Measurements from ENCODE around the gene ACSM2B. TPM values are rescaled to one million over a fixed set of nuclear protein-coding genes. Genes with fewer than 3 reads are reported as not detected.
"Not testable (repeated sequence)": the region's sequence is repeated elsewhere in the genome, so short reads cannot be mapped to it uniquely, and the experiment has no call there.

ACSM2B gene
- total and polyA plus RNA-seq, 2 of the 4 experiments (the other 2 are of a cell fraction) = not detected

GRCh38 chr16:20504418-20504817 lies 71.7 kb downstream of the ACSM2B start:
- H4K8ac ChIP-seq (ENCODE audit: low read depth in 2 of 2, low read length in 2 of 2) = no peak overlapping the region
- no peaks in the 10 kb centered on the region for H3K4me1 ChIP-seq (ENCODE audit: control insufficient read depth, insufficient read depth, low read length)
- H3K27ac ChIP-seq (ENCODE audit: insufficient read depth, low read length) = no peak overlapping the region
- H3K14ac ChIP-seq (replicated peaks; ENCODE audit: low read depth, low read length) = no peak overlapping the region
- no peak for TF ChIP-seq MXI1 (IDR thresholded peaks at IDR 0.05; ENCODE audit: borderline replicate concordance, low read depth, low read length)
- dilution Hi-C loops (cut with HindIII; ENCODE audit: low sequenced_read_pairs, unreplicated experiment) (no loop called here), in situ Hi-C loops (cut with MboI; ENCODE audit: low sequenced_read_pairs) (no loop called here), intact Hi-C loops (cut with micrococcal nuclease) (no loop called here)
- H2BK5ac ChIP-seq (ENCODE audit: low read depth, low read length, poor library complexity, severe bottlenecking) = no peak overlapping the region
- no peak overlapping the region for H2BK120ac ChIP-seq (ENCODE audit: low read depth, low read length)
- BruUV-seq (replicated peaks) = no TSS peak
- H3K23ac ChIP-seq (ENCODE audit: low read depth, low read length) = no peak overlapping the region
- ATAC-seq (ENCODE audit: low read depth) = no peak
- no peak overlapping the region for H3K9ac ChIP-seq (ENCODE audit: low read depth, low read length)
- ChIA-PET CTCF (no interaction called here), POLR2A (ENCODE audit: unreplicated experiment) (no interaction called here)
- H3K79me1 ChIP-seq (ENCODE audit: low read depth in 1 of 2, low read length in 2 of 2) = no peaks in the 10 kb centered on the region
- no peak overlapping the region for H3K4ac ChIP-seq (ENCODE audit: low read depth, low read length)
- no peak overlapping the region for H3K56ac ChIP-seq (ENCODE audit: extremely low read depth, insufficient read depth, low read length)
- no peak overlapping the region for H2BK15ac ChIP-seq (ENCODE audit: low read depth, low read length)
- no peaks in the 10 kb centered on the region for H4K20me1 ChIP-seq (ENCODE audit: insufficient read depth, low read length)
- 0% methylated on average over 1 of the region's 1 CpG; no CpG with 5 or more reads in 1 of the 2 experiments for whole genome bisulfite sequencing, 2 experiments (ENCODE audit: extremely low coverage in 2 of 2, insufficient read length in 1 of 2)
- no peak overlapping the region for H2AK5ac ChIP-seq (ENCODE audit: low read depth, low read length)
- H2AFZ ChIP-seq (replicated peaks; ENCODE audit: low read length, poor library complexity) = no peak overlapping the region
- no peak overlapping the region for H2BK20ac ChIP-seq (ENCODE audit: low read depth, low read length)
- H3K27me3 ChIP-seq (ENCODE audit: control insufficient read depth, insufficient read depth, low read length) = no peaks in the 10 kb centered on the region
- DNase-seq = no peak
- H3K36me3 ChIP-seq (ENCODE audit: control insufficient read depth, insufficient read depth, low read length) = no peaks in the 10 kb centered on the region
- no peak overlapping the region for H3K4me3 ChIP-seq (ENCODE audit: insufficient read depth, low read depth, low read length)
- H3K9me3 ChIP-seq (ENCODE audit: control insufficient read depth, insufficient read depth, low read length) = peaks cover 12% of the 10 kb centered on the region
- no peaks in the 10 kb centered on the region for H3K9me1 ChIP-seq (ENCODE audit: insufficient read depth, low read length)
- no peak overlapping the region for H4K5ac ChIP-seq (ENCODE audit: low read depth, low read length)
- H2AK9ac ChIP-seq (replicated peaks; ENCODE audit: low read depth, low read length, poor library complexity) = no peak overlapping the region
- no peak overlapping the region for H3K4me2 ChIP-seq (ENCODE audit: low read depth, low read length)
- no peak overlapping the region for H3K18ac ChIP-seq (ENCODE audit: low read depth, low read length)
- H4K91ac ChIP-seq (ENCODE audit: insufficient read depth, low read depth, low read length) = no peak overlapping the region

GRCh38 chr16:20491448-20491847 lies 84.7 kb downstream of the ACSM2B start:
- POLR2A ChIA-PET (ENCODE audit: unreplicated experiment) = not testable (repeated sequence)
- WGBS, 2 experiments (ENCODE audit: extremely low coverage in 2 of 2, insufficient read length in 1 of 2) = no CpG with 5 or more reads among the region's 11 CpGs

More at GRCh38 chr16:20491448-20491847, 84.7 kb downstream of the ACSM2B start:
- DNase-seq; H3K9me1 ChIP-seq (ENCODE audit: insufficient read depth, low read length); H2AK5ac ChIP-seq (ENCODE audit: low read depth, low read length); H3K4me2 ChIP-seq (ENCODE audit: low read depth, low read length); H4K91ac ChIP-seq (ENCODE audit: insufficient read depth, low read depth, low read length); H3K79me1 ChIP-seq (ENCODE audit: low read depth in 1 of 2, low read length in 2 of 2); H3K9ac ChIP-seq (ENCODE audit: low read depth, low read length); H2BK5ac ChIP-seq (ENCODE audit: low read depth, low read length, poor library complexity, severe bottlenecking); H3K4ac ChIP-seq (ENCODE audit: low read depth, low read length); H3K27ac ChIP-seq (ENCODE audit: insufficient read depth, low read length); dilution Hi-C loops (cut with HindIII; ENCODE audit: low sequenced_read_pairs, unreplicated experiment); H3K56ac ChIP-seq (ENCODE audit: extremely low read depth, insufficient read depth, low read length); H4K20me1 ChIP-seq (ENCODE audit: insufficient read depth, low read length); H2BK120ac ChIP-seq (ENCODE audit: low read depth, low read length); H2BK15ac ChIP-seq (ENCODE audit: low read depth, low read length); H3K4me3 ChIP-seq (ENCODE audit: insufficient read depth, low read depth, low read length); H3K9me3 ChIP-seq (ENCODE audit: control insufficient read depth, insufficient read depth, low read length); H3K4me1 ChIP-seq (ENCODE audit: control insufficient read depth, insufficient read depth, low read length); in situ Hi-C loops (cut with MboI; ENCODE audit: low sequenced_read_pairs); BruUV-seq (replicated peaks); intact Hi-C loops (cut with micrococcal nuclease); H4K8ac ChIP-seq (ENCODE audit: low read depth in 2 of 2, low read length in 2 of 2); CTCF ChIA-PET; ATAC-seq (ENCODE audit: low read depth); H3K36me3 ChIP-seq (ENCODE audit: control insufficient read depth, insufficient read depth, low read length); H3K18ac ChIP-seq (ENCODE audit: low read depth, low read length); H3K27me3 ChIP-seq (ENCODE audit: control insufficient read depth, insufficient read depth, low read length); H3K23ac ChIP-seq (ENCODE audit: low read depth, low read length); H2BK20ac ChIP-seq (ENCODE audit: low read depth, low read length); H2AK9ac ChIP-seq (replicated peaks; ENCODE audit: low read depth, low read length, poor library complexity); H4K5ac ChIP-seq (ENCODE audit: low read depth, low read length); H3K14ac ChIP-seq (replicated peaks; ENCODE audit: low read depth, low read length); H2AFZ ChIP-seq (replicated peaks; ENCODE audit: low read length, poor library complexity): not testable (repeated sequence)
